ENCODE measurements around the gene SLAMF8.

Gene SLAMF8

DNA sequence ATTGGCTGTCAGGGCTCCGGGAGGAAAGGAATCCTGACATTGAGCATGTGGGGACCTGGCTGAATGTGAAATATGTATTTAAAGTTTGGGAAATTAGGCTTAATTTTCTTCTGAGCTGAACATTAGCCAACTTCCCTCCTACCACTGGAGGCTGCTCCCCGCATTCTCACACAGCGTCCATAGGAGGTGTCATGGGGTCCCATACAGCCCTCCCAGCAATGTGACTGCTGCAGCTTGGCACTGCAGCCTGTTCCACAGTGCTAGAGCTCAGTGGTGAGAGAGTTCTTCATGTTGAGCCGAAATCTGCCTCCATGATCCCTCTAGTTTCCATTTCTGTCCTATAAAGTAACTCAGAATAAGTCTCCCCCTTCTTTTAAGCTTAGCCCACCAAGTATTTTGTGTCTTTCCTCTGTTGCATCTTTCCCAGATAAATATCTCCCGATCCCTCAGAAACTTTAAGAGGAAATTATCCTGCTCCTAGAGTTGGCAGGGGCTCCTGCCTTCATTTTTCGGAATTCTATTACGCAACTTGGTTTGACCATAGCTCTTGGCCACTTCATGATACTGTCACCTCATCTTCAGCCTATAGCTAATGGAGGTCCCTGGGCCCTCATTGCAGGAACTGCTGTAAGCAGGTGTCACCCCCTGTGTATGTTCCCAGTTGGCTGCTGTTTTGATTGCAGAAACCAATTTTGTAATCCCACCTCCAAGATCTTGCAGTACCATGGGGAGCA, 22.6 kb upstream of the SLAMF8 start:
- H3K4me3 ChIP-seq (ENCODE audit: low read depth, low read length): no peak overlapping the region
- H3K36me3 ChIP-seq: no peaks in the 10 kb centered on the region
- no peaks in the 10 kb centered on the region for H3K27me3 ChIP-seq
- TF ChIP-seq, protein P1, sequence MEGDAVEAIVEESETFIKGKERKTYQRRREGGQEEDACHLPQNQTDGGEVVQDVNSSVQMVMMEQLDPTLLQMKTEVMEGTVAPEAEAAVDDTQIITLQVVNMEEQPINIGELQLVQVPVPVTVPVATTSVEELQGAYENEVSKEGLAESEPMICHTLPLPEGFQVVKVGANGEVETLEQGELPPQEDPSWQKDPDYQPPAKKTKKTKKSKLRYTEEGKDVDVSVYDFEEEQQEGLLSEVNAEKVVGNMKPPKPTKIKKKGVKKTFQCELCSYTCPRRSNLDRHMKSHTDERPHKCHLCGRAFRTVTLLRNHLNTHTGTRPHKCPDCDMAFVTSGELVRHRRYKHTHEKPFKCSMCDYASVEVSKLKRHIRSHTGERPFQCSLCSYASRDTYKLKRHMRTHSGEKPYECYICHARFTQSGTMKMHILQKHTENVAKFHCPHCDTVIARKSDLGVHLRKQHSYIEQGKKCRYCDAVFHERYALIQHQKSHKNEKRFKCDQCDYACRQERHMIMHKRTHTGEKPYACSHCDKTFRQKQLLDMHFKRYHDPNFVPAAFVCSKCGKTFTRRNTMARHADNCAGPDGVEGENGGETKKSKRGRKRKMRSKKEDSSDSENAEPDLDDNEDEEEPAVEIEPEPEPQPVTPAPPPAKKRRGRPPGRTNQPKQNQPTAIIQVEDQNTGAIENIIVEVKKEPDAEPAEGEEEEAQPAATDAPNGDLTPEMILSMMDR (IDR thresholded peaks at IDR 0.05; ENCODE audit: low read depth, low read length): no peak
- DNase-seq: no peak
- H3K9me3 ChIP-seq: no peaks in the 10 kb centered on the region
- H3K4me1 ChIP-seq: no peaks in the 10 kb centered on the region

DNA sequence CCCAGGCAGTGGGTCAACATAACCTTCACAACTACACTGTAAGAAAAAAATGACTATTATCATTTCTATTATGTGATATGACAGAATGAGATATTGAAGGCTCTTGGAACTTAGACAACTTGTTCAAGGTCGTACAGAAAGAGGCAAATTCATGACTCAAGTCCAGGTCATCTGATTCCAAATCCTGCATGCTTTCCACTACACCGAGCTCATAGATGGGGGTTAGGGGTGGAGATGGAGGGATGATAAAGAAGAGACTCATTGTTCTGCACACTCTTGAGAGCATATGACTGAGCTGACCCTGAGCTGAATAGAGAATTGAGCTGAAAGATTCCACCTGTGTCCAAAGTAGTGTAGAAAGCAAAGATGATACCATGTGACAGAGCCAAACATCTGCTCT, 21.7 kb upstream of the SLAMF8 start:
- Histone ChIP-seq H3K27me3 (no peaks in the 10 kb centered on the region), H3K9me3 (no peaks in the 10 kb centered on the region), H3K4me3 (ENCODE audit: low read depth, low read length) (no peak overlapping the region), H3K36me3 (no peaks in the 10 kb centered on the region), H3K4me1 (no peaks in the 10 kb centered on the region)
- TF ChIP-seq, protein P1 (IDR thresholded peaks at IDR 0.05; ENCODE audit: low read depth, low read length): no peak
- DNase-seq: no peak

GRCh38 chr1:159815926-159816325, 10.7 kb upstream of the SLAMF8 start:
- Histone ChIP-seq H3K9me3 (no peaks in the 10 kb centered on the region), H3K36me3 (no peaks in the 10 kb centered on the region)
- no peak for DNase-seq

GRCh38 chr1:159817276-159818041, 9.2 kb upstream of the SLAMF8 start:
- Histone ChIP-seq H3K4me1 (no peaks in the 10 kb centered on the region), H3K36me3 (no peaks in the 10 kb centered on the region), H3K4me3 (ENCODE audit: low read depth, low read length) (no peak overlapping the region), H3K9me3 (no peaks in the 10 kb centered on the region), H3K27me3 (no peaks in the 10 kb centered on the region)
- no peak for DNase-seq
- TF ChIP-seq, protein P1 (IDR thresholded peaks at IDR 0.05; ENCODE audit: low read depth, low read length): no peak

More at GRCh38 chr1:159815926-159816325, 10.7 kb upstream of the SLAMF8 start:
- no peaks in the 10 kb centered on the region for H3K27me3 ChIP-seq
- TF ChIP-seq, protein P1 (IDR thresholded peaks at IDR 0.05; ENCODE audit: low read depth, low read length): no peak
- no peak overlapping the region for H3K4me3 ChIP-seq (ENCODE audit: low read depth, low read length)
- no peaks in the 10 kb centered on the region for H3K4me1 ChIP-seq

DNA sequence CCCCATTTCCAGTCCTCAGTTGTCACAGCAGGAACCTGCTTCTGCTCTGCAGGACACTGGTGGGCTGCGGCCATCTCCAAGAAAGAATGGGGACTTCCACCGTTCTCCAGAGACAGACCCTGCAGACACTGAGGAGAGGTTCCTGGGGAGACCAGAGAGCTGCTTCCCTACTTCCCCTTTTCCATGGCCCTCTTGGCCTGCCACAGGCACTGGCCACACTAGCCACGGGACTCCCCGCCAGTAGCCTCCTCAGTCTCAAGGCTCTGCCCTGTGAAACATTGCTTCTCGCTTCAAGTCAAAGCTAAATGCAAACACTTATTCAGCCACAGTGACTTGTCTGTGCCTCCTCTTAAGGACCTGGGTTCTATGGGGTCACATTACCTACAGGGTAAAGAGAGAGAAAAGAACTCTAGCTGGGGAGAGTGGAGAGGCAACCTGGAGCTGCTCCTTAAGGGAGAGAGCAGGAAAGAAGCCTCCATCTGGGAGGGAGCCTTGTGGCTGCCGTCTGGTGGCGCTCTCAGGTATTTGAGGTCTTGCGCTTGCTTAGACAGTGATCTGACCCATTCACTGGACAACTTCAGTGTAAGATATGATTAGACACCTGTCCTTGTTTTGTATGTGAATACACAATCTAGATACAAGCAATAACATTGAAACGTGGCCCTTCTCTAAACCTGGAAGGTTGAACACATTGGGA, 5.4 kb upstream of the SLAMF8 start:
- no peaks in the 10 kb centered on the region for H3K4me1 ChIP-seq
- H3K36me3 ChIP-seq: no peaks in the 10 kb centered on the region
- DNase-seq: no peak
- TF ChIP-seq, protein P1 (IDR thresholded peaks at IDR 0.05; ENCODE audit: low read depth, low read length): no peak
- H3K27me3 ChIP-seq: no peaks in the 10 kb centered on the region
- H3K9me3 ChIP-seq: no peaks in the 10 kb centered on the region
- no peak overlapping the region for H3K4me3 ChIP-seq (ENCODE audit: low read depth, low read length)
